NOMO-1 (cell line): ENCODE measurements around the gene CAMK1D.

Source experiments
- DNase-seq, 2 experiments: peaks; one replicate each; lab custom pipeline; 2025; ENCODE audit not compliant: unreplicated experiment in 2 of 2; lab: John Stamatoyannopoulos, UW

CAMK1D gene

GRCh38 chr10:12832096-12832495 is 482.7 kb downstream of the CAMK1D start:
- DNase-seq: no peak

DNA sequence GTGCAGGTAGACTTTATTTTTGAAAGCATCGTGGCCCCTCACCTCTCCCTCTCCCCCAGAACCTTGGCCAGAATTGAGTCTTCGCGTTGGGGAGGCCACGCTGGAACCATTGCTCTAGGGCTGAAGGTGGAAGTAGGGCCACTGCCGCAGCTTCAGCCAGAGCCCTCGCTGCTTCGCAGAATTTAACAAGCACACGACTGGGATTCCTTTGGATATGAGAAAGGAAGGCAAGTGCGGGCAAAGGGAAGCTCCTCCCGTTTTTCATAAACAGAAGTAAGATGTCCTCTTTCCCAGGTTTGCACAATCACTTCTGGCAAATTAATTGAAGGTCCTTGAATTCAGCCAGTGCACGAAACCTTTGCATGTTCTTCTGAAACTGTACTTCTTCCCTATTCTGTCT is 484.1 kb downstream of the CAMK1D start:
- no peak for DNase-seq

- DNase-seq: no peak
Observed at GRCh38 chr10:12834116-12834665, 484.8 kb downstream of the CAMK1D start.

- DNase-seq: no peak
Observed at GRCh38 chr10:12834721-12835120, 485.4 kb downstream of the CAMK1D start.

DNA sequence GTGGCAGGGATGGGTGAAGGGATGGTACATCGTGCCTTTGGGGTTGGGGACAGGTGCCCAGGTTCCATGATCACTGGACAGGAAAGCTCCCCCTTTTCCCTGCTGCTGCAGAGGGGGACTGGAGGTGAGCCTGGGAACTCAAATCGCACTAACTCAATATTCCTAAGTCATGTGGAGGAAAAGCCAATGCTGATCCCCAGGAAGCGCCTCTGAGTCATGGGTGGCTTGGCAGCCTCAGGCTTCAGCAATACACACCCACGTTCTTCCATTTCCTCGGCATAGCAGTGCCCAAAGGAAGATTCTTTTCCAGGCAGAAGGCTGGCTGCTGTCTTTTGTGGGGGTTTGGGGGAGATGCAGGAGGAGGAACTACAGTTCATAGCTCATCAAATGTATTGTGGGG is 486.4 kb downstream of the CAMK1D start:
- no peak for DNase-seq

GRCh38 chr10:12838366-12838765 is 489.0 kb downstream of the CAMK1D start:
- DNase-seq: no peak

DNA sequence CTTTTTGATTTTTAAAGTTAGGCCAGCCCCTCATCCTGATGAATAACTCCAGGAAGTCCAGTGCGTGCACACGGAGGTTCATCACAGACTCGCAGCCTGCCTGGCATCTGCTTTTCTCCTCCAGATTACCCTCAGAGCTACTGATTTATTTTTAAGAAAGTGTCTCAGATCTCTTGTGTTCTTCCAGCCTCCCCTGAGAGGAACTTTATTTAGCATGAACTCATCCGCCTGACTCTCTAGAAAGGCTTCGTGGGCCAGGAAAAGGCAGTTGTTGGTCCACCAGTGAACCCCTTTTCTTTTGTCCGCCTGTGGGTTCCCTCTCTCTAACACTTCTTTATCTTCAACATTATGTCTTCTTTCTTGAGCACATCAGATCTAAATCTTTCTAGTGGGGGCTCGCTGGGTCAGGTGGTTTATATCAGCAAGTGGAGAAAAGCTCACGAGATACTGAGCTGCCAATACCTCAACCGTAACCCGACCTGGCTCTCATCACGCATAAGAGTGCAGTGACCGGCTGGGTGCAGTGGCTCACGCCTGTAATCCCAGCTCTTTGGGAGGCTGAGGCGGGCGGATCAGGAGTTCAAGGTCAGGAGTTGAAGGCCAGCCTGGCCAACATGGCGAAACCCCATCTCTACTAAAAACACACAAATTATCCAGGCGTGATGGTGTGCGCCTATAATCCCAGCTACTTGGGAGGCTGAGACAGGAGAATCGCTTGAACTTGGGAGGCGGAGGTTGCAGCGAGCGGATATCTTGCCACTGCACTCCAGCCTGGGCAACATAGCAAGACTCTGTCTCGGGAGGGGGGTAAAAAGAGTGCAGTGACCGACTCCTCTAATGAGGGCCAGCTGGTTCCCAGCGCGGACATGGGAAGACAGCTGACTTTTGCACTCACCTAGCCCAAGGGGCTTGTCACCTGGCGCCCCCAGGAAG is 489.9 kb downstream of the CAMK1D start:
- no peak for DNase-seq

DNA sequence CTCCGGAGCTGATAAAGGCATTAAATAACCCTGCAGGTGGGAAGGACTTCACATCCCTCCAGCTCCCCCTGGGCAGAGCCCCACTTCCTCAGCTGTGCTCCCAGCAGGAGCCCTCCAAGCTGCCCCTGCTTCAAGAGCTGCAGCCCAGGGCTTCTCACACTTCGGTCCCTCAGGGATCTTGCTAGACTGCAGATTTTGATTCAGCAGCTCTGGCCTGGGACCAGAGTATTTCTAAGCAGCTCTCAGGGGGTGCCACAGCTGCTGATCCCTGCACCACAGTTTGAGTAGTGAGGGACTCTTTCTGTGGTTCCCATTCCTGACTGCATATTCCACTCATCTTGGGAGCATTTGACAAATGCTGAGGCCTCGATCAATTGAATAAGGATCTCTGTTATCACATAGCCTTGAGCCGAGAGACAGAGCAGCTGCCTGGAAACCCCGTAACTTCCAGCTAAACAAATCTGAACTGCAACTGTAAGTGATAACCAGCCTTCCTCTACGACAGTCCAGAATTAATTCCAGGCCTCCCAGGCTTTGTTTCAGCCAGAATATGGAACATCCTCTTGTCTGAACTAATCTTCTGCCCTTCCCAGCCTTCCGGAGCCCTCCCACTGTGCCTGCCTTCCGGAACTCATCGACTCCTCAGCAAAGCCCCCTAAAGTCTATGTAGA is 490.7 kb downstream of the CAMK1D start:
- no peak for DNase-seq

DNA sequence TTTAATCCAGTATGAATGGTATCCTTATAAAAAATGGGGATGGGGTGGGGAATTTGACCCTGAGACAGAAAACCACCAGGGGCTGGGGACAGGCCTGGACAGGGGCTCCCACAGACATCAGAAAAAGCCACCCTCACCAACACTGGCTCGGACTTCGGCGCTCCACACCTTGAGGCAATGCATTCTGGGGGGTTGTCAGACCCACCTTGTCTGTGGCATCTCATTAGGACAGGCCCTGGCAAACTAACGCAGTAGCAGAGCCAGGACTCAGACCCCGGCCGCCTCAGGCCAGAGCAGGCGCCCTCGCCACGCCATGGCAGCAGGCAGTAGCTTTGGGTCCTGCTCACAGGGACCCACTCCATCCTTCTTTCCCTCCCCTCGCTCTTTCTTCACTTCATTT is 492.1 kb downstream of the CAMK1D start:
- no peak for DNase-seq

DNA sequence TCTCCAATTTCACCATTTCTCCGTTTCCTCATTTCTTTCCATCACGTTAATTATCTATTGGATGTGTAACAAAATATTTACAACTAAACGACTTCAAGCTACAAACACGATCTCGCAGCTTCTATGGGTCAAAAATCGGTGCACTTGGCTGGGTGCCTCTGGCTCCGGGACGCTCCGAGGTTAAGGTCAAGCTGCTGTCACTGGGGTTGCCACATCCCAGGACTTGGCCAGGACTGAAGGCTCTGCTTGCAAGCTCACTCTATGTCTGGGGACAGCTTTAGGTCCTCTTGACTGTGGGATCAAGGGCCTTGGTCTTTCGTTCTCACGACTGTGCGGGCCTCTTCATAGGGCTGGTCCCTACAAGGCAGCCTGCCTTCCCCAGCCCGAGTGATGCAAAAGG is 492.5 kb downstream of the CAMK1D start:
- no peak for DNase-seq

DNA sequence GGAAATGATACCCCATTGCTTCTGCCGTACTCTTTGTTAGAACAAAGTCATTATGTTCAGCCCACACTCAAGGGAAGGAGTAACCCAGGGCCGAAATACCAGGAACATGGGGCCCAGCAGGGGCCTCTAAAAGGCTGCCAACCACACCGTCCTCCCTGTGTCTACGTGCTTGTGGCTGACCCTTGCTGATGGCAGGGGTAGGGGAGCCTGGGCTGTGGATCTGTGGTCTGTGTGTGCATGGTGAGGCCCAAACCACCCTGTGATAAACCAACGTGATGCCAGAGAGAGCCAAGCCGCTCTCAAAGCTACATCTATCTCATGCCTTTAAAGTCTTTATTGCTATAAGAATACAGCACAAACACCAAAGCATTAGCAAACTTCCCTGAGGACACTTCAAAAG is 493.0 kb downstream of the CAMK1D start:
- DNase-seq: no peak

DNA sequence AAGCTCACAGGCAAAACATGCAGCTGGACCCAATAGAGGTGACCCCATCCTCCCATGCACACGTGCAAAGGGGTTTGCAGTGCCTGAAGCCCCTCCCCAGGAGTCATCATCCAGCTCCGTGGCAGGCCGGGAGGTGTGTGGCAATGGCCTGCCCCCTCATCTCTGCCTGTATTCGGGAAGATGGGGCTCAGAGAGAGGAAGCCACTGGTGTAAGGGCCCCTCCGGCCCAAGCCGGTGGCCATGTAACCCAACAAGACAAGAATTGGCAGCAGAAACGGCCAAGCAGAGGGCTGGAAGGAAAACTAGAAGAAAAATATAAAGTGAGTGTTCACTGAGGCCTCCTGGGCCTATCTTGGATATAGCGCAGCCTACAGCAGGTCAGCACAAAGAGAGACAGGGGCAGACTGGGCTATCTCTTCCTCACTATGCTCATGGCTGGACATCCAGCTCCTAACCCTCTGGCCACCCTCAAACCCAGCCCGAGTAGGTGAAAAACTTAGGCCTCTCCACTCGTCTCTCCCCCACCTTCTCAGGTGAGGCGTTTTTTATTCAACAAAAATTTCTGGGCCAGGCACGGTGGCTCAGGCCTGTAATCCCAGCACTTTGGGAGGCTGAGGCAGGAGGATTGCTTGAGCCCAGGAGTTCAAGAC is 494.1 kb downstream of the CAMK1D start:
- DNase-seq: no peak

- no peak for DNase-seq
Observed at GRCh38 chr10:12844811-12845483, 495.6 kb downstream of the CAMK1D start.

DNA sequence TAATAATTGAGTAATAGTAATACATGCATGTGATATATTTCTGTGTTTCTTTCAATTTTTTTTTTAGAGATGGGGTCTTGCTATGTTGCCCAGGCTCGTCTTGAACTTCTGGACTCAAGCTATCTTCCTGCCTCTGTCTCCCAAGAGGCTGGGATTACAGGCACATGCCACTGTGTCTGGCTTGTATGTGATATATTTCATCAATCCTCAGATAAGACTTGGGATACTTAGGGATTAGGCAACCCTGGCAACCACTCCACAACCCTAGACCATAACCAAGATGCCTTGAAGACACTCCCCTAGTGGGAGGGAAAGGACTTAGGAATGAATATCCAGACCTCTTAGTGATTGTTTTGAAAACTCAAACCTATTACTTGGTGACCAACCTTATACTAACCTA is 497.4 kb downstream of the CAMK1D start:
- DNase-seq: no peak

DNA sequence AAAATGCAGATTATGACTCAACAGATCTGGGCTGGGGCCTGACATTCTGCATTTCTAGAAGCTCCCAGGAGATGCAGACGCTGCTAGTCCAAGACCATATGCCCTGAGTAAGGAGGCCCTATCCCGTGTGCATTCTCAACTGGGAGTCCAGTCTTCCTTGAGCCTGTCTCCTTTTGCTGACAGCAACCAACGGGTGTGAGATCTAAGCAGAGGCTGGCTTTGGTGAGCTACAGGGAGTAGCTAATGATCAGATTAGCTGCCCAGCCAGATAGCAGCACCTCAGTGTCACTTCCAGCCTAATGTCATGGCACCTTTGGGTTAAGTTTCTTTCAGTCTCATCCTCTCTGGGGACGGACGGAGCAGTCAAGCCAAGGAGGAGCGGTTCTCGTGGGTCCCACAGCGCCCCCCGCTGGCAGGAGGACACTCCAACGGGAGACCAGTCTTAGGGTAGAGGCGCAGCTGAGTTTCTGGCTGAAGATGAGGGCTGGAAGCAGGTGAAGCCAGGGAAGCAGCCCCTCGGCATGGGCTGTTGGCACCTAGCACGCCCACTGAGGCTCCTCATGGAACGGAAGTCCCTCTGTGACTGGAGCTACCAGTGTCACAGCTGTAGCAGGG is 498.1 kb downstream of the CAMK1D start:
- no peak for DNase-seq

GRCh38 chr10:12848439-12849173 is 499.3 kb downstream of the CAMK1D start:
- no peak for DNase-seq

GRCh38 chr10:12849319-12850181 is 500.2 kb downstream of the CAMK1D start:
- no peak for DNase-seq

GRCh38 chr10:12852687-12853086 is 503.3 kb downstream of the CAMK1D start:
- DNase-seq: no peak

DNA sequence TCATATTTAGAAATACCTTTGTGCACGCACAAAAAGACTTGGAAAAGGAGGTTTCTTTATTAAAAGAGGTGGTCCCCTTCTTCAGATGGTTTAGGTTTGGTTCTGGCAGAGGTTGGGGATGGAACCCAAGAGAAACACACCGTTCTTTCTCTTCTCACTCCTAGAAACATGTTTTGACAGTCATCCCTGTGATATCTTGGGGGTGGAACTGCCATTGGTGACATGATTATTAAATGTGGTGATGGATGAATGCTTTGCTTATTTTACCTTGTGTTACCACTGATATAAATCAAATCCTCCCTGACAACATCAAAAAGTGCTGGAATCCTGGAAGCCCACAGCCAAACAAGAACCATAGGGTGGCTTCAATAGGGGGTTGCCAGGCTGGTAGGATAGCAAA is 505.6 kb downstream of the CAMK1D start:
- DNase-seq: no peak
